NCI-H146 (cell line): ENCODE data around the gene PRRT1B.
A peak's percentile ranks its signal among the peaks of the same experiment; 100 is the strongest.
"Not testable (repeated sequence)": the region's sequence is repeated elsewhere in the genome, so short reads cannot be mapped to it uniquely, and the experiment has no call there.

ENCODE experiments used
- DNase-seq: peaks from one replicate; lab custom pipeline; 2025; lab: John Stamatoyannopoulos, UW

The PRRT1B gene

DNA sequence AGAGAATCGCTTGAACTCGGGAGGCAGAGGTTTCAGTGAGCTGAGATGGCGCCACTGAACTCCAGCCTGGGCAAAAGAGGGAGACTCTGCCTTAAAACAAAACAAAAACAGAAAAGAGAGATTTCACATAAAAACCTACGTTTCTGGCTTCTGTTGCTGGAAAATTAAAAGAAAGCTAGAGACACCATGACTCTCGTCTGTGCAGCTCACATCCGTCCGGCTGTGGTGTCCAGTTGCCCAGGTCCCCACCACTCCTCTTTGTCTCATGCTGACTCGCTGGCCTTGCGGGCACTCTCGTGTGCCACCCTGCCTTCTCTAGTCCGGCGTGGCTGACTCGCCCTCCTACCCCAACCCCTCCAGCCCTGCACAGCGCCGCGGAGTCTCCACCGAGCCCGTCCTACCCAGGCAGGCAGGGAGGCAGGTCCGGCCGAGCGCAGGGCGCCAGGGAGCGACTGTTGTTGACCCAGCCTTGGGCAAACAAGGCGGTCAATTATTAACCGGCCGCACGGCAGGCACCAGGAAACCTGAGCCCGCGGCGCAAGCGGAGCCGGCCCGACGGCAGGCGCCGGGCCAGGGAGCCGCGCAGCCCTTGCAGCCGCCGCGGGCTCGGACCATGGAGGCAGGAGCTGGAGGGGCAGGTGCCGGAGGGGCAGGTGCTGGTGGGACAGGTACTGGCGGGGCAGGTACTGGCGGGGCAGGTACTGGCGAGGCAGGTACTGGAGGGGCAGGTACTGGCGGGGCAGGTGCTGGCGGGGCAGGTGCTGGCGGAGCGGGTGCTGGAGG lies at the start of gene PRRT1B:
Gene PRRT1B (plus strand): TSS at position 521 of the 783 bp plus-strand sequence. CDS start 93 bp downstream, at position 614.
- peak; percentile 80 for DNase-seq

DNA sequence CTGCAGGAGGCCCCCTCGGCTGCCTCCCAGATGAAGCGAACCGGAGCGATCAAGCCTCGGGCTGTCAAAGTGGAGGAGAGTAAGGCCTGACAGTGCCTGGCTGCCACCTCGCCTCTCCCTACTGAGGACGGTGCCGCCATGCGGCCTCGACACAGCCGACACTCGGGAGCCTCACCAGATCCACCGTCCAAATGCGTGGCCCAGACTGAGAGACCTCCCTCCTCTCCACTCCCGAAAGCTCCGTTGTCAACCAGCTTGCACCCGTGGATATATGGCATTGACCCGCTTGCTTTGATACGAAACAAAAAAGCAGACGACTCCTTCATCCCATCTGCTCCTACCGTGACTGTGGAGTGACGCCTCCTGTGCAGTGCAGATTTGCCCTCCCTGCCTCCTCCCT lies 49.5 kb upstream of the PRRT1B start:
- no peak for DNase-seq

DNA sequence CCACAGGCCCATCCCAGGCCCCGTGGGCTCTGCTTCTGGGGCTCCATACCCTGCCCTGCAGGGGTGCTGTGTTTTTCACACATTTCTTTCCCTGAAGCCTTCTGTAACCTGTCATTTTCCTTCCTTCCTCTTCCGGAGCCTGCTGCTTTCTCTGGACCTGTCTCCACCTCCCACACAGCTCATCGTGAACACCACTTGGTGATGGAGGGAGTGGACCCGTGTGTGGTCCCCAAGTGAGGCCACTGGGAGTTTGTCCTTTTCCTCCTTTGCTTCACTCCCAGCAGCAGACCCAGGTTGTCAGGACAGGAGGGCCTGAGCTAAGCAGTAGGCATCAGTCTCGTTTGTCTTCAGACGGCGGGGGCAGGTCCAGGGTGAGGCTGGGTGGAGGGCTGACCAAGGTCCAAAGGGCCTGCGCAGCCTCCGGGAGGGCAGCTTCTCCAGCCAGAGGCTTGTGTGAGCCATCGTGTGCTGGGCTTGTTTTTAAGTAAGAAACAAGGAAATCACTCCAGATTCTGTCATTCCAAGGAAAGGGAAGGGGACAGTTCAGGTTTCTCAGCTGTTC lies 48.4 kb upstream of the PRRT1B start:
- DNase-seq = no peak

DNA sequence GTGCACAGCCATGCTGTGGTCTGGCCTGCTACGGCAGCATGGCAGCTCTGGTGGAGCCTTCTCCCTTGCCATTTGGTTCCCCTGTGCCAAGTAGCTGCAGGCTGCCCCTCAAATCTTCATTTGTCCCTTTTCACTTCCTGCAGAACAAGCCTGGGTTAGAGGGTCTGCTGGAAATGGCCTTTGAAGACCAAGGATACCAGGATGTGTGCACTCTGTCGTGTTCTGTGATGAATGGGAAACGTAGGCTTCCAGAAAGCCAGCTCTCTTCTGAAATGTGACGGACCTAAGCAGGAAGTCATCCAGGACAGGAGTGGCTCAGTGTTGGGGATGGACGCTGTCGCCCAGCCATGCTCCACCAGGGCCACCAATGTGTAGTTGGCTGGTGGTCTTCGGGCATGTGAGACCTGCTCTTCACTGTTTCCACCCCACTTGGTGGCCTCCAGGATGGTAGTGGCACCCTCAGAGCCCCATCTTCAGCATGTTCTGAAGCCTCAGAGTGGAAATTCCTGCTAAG lies 46.0 kb upstream of the PRRT1B start:
- DNase-seq = no peak

DNA sequence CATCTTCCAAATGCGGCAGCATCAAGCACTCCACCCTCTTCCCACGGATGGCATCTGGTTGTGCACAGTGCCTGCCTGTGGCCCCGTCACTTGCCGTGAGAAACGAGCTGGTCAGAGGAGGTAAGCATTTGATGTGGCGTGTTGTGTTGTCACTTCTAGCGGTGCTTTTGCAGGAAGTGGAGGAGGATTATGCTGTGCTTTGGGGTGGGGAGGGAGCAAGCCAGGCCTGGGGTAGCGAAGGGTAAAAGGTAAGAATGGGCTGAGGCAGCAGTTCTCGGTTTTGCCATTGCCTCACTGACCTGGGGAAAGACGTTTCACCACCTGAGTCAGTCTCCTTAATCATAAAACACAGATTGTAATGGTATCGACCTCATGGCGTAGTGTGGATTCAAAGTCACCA lies 44.9 kb upstream of the PRRT1B start:
- DNase-seq = no peak

DNA sequence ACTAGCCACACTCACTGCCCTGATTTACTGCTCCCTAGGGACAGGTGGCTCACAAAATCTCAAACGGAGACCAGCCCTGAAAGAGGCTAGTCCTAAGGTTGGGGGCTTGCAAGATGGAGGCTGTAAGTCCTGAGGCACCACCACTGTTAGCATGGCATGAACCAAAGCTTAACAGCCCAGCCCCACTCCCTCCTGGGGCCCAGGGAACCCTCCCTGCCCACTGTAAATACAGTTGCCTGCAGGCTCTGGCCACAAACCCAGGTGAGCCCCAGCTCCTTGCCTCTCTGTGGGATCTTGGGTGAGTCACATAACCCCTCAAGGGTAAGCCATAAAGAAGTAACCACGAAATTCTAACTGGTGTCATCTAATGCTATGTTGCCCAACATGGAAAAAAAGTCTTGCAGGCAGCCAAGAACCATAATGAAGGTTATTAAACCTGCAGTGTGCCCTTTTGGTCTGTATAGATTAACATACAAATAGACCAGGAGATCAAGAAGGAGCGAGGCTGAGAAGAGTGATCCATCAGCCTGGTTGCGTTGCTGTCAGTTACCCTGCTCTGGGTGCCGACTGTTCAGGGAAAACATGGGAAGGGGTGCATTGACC lies 44.3 kb upstream of the PRRT1B start:
- DNase-seq = no peak

DNA sequence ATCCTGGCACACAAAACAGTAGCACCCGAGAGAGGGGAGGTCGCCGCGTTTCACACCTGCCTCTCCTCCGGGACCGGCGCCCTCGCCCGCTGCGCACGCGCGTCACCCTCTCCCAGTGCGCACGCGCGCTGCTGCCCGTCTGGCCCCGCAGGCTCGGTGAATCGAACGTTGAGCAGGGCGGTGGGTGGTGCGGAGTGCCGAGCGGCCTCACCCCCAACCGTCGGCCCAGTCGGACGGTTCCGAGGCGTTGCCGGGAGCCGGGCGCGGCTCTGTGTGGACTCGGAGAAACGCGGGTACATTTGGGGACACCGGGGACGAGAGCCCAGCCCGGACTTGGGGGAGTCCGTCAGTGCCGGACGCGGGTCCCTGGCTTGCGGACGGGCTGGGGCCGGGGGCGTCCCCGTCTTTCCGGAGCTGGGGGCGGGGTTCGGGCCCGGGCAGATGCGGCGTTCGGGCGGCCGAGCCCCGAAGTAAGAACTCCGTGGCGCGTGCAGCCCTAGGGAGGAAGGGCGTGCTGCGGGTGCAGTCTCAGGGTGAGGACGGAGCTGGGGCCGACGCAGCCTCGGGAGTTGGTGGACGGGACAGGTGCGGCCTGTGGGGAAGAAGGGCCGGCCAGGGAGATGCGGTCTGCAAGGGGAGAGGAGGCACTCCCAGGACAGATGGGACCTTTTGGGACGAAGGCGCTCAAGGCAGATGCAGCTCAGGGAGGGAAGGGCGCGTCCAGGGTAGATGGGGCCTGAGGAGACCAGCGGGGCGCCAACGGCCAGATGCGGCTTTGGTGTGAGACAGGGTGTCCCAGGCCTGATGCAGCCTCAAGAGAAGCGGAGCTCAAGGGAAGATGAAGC lies 42.3 kb upstream of the PRRT1B start, which contains the start of gene POMT1:
Gene POMT1 (plus strand): TSS at position 138 of the 845 bp plus-strand sequence. CDS start 1,301 bp downstream, outside the sequence.
- DNase-seq = peak; percentile 84

DNA sequence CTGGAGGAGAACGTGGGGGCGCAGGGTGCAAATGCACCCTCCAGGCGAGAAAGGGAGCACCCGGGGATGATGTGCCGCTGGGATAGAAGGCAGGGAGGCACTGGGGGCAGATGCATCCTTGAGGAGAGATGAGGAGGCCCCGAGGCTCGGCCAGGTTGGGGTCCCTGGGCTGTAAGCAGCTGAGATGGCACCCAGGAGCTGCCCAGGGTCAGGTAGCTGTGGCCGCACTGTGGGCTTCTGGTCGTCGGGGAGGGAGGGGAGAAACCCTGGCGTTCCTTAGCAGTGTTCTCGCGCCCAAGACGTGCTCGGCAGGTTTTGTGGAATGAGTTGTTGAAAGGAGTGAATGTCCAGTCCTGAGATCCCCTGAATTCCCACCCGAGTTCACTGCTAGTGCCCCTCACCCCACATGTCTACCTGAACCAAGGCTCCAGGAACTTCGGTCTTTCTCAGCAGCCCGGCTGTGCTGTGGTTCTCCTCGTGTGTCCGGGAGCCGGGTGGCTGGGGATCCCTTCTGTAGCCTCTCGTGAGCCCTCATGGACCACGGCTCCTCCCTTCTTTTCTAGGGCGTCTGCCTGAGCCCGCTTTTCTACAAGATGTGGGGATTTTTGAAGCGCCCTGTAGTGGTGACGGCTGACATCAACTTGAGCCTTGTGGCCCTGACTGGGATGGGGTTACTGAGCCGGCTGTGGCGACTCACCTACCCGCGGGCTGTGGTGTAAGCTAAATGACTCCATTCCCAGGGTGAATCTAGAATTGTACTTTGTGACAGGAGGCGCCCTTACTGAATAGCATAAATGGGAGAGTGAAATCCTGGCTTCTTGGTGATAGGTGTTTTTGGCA lies 41.5 kb upstream of the PRRT1B start:
- no peak for DNase-seq

DNA sequence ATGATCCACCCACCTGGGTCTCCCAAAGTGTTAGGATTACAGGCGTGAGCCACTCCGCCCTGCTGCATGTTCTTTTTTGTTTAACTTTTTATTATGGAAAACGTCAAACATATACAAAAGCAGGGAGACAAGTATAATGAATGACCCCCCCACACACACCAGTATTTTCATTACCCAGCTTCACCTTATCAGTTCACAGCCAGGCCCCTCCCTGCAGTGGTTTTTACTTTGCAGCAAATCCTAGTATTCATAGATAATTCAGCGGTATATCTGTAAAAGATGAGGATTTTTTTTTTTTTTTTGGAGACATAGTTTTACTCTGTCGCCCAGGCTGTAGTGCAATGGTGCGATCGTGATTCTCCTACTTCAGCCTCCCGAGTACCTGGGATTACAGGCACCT lies 40.3 kb upstream of the PRRT1B start:
- DNase-seq = no peak

DNA sequence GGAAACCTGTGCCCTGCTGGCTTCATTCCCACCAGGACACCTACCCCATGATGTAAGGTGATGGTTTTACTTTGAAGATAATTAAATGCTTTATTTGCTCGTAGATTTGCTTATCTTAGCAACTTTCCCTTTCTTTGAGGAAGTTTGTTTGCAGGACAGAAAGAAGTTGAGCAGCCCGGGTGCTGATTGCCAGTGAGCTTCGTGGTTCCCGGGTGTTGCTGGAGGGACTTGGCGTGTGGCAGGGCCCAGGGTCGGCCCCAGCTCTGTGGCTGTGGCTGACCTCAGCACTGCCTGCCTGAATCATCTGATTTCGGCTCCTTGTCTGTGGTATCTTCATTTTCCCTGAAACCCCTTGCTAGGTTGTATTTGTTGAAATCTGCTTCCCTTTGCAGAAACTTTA lies 33.9 kb upstream of the PRRT1B start:
- DNase-seq = no peak

DNA sequence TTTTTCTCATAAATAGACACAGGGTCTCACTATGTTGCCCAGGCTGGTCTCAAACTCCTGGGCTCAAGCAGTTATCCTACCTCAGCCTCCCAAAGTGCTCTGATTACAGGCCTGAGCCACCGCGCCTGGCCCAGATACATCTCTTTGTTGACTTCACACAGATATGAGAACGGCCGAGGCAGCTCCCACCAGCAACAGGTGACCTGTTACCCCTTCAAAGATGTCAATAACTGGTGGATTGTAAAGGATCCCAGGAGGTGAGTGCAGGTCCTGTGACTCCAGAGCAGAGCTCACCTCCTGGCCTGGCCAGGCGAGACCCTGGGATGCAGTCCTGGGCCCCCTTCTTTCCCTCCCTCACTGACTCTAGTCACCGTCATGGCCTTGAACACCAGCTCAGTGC lies 33.4 kb upstream of the PRRT1B start:
- DNase-seq = no peak

DNA sequence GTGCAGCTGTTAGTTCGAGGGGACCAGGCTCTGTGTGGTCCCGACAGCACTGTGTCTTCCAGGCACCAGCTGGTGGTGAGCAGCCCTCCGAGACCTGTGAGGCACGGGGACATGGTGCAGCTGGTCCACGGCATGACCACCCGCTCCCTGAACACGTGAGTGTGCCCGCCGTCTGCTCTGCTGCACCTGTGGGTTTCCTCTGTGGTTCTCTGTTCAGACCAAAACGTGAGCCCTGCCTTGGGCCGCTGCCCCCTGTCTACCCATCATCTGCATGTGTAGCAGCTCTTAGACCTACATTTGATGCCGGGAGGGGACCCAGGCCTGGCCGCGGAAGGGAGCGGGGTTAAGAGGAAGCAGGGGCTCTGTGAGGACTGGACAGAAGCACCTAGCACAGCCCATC lies 32.1 kb upstream of the PRRT1B start:
- DNase-seq = no peak

DNA sequence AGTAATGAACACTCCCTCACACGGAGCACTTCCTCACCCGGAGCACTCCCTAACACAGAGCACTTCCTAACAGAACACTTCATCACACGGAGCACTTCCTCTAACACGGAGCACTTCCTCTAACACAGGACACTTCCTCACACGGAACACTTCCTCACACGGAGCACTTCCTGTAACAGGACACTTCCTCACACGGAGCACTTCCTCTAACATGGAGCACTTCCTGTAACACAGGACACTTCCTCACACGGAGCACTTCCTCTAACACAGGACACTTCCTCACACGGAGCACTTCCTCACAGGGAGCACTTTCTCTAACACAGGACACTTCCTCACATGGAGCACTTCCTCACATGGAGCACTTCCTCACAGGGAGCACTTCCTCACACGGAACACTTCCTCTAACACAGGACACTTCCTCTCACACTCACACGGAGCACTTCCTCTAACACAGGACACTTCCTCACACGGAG lies 29.7 kb upstream of the PRRT1B start:
- DNase-seq = not testable (repeated sequence)

DNA sequence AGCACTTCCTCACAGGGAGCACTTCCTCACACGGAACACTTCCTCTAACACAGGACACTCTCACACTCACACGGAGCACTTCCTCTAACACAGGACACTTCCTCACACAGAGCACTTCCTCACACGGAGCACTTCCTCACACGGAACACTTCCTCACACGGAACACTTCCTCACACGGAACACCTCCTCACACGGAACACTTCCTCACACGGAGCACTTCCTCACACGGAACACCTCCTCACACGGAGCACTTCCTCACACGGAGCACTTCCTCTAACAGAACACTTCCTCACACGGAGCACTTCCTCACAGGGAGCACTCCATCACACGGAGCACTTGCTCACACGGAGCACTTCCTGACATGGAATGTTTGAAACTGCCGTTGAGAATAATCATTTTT lies 29.2 kb upstream of the PRRT1B start:
- DNase-seq = no peak

DNA sequence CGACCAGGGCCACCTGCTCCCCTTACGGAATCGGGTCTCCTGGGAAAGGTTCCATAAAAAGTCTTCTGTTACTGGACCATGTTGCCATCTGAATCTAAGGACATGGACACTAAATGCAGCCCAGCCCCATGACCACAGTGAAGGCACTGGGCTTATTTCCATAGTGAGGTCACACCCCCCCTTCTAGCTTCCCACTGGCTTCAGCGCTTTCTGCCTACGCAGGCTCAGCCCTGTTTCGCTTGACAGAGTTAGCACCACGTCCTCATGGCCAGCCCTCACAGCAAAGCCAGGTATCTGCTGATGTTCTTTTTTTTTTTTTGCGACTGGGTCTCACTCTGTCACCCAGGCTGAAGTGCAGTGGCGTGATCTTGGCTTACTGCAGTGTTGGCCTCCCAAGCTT lies 28.4 kb upstream of the PRRT1B start:
- DNase-seq = no peak

DNA sequence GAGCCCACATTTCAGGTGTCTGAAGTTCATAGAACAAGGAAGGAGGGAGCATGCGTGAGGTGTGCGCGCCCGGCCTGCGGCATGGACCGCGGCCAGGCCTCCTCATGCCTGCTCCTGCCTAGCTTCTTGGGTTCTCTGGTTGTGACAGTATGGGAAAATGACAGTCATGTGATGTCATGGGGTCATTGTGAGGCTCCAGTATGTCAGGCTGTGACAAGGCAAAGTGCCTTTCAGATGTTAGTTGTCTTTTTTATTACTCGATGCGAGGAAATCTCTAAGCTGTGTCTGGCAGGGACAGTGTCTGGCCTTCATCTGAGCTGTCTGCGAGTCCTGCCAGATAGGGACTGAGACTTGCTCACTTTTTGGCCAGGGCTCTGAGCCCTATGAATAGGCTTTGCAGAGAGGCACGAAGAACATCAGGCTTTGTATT lies 27.5 kb upstream of the PRRT1B start:
- DNase-seq = no peak

DNA sequence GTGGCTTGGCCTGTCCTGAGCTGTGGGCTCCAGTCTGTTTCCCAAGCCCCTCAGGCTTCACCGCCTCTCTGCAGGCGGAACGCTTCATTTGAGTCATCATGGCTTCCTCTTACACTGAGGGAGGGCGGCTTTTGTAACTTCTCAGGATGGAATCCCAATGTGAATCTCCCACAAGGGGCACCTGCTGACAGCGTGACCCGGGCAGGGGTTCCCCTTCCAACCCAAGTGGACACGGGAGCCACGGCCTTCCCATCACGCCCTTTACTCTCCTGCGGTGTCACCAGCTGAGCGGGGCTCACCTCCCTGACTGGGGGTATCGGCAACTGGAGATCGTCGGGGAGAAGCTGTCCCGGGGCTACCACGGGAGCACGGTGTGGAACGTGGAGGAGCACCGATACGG lies 26.8 kb upstream of the PRRT1B start:
- DNase-seq = no peak

DNA sequence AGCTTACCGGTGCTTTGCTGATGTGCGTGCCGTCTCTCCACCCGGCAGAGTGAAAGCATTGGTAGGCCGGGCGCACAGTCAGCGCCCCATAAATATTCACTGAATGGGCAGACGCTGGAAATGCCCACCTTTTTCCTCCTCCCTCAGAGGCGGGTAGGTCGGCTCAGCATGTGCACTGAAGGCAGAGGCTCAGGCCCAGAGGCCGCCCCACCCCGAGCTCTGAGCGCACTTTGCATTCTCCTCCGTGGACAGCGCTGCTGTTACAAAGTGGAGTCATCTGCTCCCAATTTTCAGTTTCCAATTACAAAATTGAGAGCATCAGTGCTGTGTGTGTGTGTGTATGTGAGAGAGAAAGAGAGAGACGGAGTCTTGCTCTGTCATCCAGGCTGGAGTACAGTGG lies 24.8 kb upstream of the PRRT1B start:
- no peak for DNase-seq

DNA sequence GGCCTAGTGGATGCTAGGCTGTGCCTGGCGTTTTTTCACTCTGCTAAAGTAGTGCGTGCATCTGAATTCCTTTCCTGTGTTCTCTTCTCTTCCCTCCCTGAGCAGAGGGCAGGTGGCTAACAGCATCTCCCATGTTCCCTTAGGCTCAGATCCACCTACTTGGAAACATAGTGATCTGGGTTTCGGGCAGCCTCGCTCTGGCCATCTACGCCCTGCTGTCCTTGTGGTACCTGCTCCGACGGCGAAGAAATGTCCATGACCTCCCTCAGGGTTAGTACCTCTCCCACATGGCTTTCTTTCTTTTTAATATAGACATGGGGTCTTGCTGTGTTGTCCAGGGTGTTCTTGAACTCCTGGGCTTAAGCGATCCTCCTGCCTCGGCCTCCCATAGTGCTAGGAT lies 24.1 kb upstream of the PRRT1B start:
- no peak for DNase-seq

DNA sequence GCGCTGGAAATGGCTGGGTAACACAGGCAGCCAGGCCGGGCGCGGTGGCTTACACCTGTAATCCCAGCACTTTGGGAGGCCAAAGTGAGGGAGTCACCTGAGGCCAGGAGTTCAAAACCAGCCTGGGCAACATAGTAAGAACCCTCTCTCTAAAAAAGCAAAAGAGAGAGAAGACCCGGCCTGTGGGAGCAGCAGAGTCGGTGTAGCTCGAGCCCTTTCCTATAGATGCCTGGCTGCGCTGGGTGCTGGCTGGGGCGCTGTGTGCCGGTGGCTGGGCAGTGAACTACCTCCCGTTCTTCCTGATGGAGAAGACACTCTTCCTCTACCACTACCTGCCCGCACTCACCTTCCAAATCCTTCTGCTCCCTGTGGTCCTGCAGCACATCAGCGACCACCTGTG lies 23.5 kb upstream of the PRRT1B start:
- DNase-seq = no peak
